ENCODE data around the gene IGFALS.

Gene IGFALS

DNA sequence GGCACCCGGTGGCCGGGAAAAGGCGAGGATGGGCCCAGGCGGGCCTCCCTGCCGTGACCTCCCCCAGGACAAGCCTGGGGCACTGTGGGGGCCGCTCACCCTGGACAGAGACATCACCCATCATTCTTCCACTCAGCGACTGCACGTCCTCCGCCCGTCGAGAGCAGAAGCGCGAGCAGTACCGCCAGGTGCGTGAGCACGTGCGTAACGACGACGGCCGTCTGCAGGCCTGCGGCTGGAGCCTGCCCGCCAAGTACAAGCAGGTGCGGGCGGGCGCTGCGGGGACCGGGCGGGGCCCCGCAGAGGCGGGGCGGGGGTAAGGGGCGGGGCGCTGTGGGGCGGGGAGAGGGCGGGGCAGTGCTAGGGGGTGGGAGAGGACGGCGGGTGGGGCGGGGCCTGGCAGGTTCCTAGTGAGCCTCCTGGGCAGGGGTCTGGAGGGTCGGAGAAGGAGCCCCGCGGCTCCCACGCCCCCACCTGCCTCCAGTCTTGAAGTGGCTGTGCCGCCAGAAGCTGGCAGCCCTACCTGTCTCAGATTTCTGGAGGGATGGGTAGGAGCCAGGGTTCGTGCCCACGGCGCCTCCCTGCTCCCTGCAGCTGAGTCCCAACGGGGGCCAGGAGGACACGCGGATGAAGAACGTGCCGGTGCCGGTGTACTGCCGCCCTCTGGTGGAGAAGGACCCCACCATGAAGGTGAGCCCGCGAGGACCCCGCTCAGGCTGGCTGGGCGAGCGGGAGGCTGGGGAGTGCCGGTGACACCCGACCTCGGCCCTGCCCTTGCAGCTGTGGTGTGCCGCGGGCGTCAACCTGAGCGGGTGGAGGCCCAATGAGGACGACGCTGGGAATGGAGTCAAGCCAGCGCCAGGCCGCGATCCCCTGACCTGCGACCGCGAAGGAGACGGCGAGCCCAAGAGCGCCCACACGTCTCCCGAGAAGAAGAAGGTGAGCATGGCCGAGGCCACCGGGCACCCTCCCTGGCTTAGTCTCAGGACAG is 29.7 kb downstream of the IGFALS start:
- DNase-seq, result no peak

DNA sequence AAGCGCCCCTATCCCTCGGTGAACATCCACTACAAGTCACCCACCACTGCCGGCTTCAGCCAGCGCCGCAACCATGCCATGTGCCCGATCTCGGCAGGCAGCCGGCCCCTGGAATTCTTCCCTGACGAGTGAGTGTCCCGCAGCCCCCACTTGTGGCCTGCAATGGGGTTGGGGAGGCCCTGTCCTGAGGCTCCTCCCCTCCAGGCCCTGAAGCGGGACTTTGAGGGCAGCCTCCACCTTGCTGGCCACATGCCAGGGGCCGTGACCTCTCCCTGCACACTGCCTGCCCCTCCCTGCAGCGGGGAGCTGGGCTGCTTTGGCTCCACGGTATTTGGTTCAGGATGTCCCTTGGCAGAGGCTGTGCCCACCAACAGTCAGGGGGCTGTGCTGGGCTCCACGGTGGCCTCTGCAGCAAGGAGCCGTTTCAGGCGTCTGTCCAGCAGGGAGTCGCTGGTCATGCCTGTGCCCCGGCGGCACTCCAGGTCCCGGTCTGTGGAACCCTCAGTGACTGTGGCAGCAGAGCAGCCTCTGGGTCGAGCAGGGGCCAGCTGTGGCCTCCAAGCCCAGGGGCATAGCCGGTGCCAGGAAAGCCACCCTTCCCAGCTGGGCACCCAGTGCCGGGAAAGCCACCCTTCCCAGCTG is 30.5 kb downstream of the IGFALS start:
- DNase-seq, result no peak

DNA sequence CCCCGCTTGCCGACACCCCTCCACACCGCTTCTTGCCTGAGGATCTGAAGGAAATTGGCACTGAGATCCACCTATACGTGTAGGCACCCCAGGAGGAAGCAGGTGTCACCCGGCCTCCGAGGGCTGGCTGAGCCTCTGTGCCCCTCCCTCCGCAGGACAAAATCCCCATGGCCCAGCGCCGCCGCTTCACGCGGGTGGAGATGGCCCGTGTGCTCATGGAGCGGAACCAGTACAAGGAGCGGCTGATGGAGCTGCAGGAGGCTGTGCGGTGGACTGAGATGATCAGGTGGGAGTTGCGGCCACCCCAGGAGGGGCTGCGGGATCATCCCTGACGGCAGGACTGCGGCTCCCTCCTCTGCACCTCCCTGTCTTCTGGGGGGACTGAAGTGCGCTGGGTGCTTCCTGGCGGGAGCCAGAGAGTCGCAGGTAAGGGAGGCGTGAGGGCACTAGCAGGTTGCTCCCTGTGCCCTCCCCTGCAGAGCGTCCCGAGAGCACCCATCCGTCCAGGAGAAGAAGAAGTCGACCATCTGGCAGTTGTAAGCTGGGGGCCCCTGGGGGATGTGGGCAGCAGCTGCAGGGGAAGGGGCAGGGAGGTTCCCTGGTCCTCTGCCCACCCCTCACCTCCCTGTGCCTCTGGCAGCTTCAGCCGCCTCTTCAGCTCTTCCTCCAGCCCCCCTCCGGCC is 31.2 kb downstream of the IGFALS start:
- no peak for DNase-seq

DNA sequence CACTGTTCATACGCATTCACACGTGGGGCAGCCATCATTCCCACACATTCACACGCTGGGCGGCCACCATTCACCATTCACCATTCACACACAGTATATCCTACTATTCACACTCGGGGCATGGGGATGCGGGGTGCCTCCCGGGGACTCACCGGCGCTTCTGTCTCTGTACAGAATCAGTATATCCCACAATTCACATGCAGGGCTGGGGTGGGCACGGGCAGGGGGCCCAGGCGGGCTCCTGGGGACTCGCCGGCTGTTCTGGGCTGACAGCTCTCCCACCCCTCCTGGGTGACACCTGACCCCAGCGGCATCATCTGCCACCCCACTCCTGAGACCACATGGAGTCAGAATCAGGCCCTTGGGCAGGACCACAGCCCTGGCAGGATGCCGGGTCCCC is 31.8 kb downstream of the IGFALS start:
- no peak for DNase-seq

DNA sequence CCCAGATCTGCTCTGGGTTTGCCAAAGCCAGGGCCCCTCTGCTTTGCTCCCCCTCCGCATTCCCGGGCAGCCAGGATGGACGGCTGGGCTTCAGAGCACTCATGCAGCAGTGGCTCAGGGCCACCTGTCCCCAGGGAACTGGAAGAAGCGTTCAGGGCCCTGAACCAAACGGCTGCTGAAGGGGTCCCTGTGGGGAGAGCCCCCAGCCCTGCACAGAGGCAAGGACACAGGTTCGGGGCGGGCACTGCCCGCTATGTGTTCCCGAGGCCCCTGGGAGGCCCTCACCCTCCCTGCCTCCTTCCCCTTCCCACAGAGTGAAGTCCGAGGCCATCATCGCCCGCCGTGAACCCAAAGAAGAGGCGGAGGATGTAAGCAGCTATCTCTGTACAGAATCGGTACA is 32.6 kb downstream of the IGFALS start:
- DNase-seq, result no peak

DNA sequence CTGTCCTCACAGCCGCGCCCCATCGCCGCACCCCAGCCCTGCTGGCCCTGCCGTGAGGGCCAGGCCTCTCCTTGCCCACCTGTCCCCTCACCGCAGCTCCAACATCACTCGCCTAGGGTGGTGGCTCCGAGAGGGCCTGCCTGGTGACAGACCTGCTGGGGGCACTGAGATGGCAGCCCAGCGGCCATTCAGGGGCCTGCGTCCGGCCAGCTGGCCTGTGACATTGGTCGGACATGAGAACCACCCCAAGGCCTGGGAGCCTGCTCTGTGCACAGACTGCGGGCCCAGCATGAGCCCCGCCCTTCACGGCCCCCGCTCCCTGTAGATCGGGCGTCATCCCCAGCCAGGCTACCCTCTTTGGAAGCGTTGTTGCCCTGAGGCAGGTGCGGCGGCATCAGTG is 34.0 kb downstream of the IGFALS start:
- no peak for DNase-seq

DNA sequence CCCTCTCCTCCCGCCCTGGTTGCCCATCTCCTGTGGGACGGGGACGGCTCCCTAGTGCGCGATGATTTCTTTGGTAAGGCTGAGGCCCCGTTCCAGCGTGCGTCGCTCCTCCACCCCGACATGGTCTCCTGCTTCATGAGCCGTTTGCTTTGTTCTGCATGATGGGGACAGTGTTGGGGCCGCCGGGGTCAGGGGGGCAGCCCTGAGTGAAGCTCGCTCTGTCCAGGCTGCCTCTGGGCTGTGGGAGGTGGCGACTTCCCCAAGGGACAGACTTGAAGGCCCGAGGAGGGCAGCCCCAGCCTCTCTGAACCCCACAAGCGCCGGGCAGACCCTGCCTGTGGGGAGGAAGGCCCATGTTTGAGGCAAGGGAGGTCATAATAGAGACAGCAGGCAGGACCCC is 34.6 kb downstream of the IGFALS start:
- DNase-seq, result no peak

DNA sequence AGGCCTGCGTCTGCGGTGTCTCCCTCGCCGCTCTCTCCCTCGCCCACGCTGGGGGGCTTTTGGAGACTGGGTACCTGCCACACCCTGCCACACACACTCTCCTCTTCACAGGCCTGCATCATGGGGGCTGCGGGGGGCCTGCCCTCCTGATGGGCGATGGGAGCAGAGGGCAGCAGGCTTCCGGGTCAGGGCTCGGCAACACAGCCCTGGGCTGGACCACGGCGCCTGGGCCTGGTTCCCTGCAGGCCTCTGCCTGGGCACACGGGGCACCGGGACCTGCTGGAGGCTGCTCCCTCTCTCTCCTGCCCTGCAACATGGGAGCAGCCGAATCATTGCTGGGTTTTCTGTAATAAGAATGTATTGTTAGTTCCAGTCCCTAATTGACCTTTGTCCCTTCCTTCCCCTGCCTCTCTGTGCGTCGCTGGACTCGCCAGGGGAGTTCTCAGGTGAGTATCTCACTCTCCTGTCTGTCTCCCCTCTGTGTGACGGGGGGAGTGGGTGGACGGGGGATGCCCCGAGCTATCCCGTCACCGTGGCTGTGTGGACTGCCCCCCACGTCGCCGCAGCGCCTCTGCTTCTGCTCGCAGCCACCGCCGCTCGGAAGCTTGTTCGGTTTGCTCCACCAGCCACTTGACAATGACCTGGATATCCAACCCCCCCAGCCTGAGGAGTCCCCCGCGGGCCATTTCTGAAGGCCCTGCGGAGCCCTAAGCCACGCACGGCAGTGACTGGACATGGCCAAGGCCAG is 35.6 kb downstream of the IGFALS start:
- no peak for DNase-seq

DNA sequence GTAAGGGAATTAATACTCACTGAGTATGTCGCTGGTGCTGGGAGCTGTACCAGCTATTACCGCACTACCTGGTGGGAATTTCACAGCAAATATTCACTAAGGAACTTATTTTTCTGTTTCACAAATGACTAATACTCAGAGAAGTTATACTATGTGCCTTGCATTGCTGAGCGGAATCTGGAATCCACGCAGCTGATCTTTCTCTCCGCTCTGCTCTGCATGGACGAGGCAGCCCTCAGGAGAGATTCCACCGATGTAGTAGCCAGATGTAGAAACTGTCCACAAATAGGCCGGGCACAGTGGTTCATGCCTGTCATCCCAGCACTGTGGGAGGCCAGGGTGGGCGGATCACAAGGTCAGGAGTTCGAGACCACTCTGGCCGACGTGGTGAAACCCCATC is 39.3 kb downstream of the IGFALS start:
- DNase-seq, result no peak

DNA sequence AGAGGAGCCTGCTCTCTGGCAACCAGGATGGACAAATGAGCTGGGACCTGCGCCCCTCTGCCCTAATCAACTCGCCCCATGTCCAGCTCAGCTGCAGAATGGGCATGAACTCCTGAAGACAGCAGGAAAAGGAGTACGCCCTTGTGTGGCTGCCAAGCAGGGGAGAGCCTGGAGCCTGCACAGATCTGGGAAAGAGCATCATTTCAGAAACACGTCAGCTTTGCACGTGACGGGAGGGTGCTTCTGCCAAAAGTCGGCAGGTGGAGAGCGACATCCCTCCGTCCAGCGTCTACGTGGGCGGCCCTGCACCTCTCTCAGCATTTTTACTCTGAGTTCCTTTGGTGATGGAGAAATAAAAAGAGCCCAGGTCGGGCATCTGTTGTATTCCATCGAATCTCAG is 40.7 kb downstream of the IGFALS start:
- no peak for DNase-seq

DNA sequence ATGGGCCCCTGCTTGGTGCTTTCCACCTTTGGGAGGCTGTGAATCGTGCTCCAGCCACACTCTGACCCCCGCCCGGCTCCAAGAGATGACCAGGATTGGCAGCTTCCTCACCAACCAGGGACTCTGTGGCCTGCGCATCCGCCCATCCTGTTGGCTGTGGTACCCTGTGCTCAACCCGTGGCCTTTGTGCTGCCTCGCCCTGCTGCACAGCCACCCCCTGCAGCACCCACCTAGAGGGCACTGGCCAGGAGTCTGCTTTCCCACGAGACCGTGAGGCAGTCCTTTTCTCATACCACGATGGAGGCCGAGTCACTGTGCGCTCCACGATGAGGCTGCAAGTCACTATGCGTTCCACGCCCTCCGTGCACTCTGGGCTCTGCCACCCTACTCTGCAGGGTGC is 41.6 kb downstream of the IGFALS start:
- DNase-seq, result no peak

DNA sequence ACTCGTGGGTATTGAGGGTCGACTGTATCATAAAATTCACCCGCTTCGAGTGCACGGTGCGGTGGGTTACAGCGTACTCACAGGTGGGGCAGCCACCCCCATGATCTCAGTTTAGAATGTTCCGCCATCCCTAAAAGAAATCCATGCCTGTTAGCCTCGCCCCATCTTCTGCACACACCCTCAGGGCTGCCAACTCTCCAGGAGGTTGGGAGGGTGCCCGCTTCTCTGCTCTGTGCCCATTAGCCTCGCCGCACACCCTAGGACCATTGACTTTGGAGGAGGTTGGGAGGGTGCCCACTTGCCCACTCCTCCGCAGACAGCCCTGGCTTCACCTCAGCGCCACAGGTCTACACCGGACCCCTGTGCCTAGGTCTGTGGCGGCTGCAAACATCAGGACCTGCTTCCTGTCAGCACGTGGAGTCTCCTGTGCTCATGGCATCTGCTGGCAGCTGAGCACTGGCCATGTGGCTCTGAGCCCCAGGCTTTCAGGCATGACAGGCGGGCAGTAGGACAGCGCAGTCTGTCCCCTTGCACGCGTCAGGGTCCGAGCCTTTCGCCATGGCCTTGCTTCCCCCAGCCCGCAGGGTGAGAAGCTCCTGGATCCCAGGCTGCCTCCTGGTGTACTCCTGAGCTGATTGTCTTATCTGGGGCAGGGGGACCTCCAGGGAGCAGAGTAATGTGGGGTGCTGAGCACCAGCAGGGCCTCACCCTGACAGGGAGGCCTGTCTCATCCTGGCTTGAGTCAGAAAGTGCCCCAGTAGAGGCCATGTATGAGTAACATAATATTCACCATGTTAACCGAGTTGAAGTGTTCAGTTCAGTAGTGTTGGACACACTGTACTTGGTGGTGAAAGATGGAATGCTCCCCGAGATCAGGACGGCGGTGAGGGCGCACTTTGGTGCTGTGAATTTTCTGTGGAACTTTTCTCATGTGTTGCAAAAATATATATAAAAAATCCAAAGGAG is 44.1 kb downstream of the IGFALS start:
- DNase-seq, result no peak

DNA sequence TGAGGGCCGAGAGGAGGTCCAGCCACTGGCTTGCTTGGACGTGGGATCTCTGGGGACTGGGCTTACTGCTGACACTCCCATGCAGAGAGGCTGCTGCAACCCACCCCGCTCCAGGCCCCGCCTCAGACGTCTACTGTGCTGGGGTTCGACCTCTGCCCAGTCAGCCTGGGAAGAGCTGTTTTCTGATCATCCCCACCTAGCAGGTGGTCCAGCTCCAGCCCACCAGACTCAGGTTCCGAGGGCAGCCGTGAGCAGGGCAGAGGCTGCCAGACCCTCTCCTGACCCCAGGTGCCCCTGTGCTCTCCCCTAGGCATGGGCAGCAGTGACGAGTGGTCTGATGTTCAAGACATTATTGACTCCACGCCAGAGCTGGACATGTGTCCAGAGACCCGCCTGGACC is 45.6 kb downstream of the IGFALS start:
- no peak for DNase-seq

DNA sequence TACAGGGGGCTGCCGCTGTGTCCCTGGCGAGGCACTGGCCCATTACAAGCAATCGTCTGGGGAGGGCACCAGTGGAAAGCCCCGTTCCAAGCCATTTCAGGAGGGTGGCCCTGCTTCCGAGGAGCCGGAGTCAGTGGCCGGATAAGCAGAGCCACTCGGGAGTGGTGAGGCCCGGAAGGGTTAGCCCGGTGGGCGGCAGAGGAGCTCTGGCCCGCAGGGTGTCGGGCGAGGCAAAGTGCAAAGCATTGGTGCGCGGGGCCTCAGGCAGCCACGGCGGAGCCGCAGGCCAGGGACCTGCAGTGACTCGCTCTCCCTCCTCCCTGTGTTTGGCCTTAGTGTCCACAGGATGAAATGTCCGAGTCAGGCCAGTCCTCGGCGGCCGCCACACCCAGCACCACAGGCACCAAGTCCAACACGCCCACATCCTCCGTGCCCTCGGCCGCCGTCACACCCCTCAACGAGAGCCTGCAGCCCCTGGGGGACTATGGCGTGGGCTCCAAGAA is 46.8 kb downstream of the IGFALS start:
- DNase-seq, result no peak

DNA sequence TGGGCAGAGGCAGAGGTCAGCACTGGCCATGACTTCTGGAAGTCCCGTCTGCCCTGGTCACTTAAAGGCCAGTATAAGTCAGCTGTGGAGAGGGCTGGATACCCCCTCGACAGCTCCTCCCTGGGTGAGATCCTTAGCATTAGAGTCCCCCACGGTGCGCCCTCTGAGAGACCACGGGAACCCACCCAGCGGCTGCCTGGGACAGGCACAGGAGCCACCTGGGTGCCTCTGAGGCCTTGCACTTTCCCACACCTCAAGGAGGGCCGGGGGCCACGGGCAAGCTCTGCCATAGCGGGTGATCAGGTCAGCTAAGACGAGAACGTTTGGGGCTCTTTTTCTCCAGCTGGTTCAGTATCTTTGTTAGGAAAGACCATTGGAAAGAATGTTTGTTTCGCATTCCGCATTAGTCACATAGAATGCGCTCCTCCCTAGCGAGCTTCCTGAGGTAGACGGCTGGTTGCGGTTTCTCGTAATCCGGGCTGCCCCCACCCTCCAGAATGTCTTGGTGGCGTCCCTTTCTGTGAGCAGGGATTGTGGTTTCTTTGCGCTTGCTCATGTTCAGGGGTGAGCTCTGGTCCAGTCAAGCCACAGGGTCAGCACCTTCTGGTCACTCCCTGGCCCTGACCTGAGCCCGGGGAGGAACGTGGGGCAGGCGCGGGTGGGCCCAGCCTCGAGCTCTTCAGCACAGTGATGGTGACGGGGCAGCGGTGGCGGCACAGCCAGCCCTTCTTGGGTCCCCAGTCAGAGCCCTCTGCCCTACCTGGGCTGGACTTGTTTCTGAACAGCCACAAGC is 47.4 kb downstream of the IGFALS start:
- no peak for DNase-seq

DNA sequence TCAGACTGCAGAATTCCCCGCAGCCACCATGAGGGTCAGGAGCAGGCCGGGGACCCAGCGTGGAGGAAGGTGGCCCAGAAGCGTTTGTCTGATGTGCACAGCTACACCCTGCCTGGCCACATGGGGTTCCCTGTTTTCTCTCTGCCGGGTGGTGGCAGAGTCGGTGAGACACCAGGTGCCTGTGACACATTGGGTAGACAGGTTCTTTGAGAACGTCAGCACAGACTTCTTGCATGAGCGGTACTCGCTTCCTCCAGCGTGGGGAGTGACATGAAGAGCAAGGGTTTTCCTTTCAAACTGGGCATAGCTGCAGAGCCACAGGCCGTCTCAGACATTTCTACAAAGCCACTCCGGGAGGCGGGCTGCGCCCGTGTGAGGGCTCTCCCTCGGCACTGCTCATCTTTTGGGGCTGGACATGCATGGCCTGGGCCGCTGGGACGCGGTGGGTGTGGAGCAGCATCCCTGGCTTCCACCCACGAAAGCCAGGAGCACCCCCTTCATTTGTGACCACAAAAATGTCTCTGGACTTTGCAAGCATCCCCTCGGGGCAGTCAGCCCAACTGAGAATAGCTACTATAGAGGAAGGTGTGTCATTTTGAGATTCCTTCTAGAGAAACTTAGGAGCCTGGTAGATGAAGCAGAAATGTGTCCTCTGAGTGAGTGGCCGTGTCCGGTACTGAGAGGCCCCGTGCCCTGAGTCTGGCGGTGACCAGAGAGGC is 48.2 kb downstream of the IGFALS start:
- DNase-seq, result no peak

DNA sequence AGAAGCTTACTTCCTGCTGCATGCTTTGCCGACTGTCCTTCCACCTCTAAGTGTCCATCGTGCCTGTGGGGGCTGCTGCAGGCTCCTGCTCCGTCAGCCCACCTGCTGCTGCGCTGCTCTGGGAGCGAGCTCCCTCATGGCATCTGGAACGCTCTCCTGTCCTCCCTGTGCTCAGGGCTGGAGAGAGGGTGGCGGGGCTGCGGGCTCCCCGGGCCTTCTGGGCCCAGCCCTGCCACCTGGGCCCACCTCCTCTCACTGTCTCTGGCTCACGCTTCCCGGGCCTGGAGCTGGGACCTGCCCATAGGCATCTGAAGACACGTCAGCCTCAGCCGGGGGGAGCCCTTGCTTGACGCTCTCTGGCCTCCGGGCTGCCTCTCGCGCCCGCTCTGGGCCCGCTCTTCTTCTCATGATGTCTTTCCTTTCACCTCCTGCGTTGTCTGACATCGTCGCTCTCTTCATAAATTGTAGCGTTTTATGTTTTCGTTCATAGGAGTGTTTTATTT is 49.1 kb downstream of the IGFALS start:
- DNase-seq, result no peak

DNA sequence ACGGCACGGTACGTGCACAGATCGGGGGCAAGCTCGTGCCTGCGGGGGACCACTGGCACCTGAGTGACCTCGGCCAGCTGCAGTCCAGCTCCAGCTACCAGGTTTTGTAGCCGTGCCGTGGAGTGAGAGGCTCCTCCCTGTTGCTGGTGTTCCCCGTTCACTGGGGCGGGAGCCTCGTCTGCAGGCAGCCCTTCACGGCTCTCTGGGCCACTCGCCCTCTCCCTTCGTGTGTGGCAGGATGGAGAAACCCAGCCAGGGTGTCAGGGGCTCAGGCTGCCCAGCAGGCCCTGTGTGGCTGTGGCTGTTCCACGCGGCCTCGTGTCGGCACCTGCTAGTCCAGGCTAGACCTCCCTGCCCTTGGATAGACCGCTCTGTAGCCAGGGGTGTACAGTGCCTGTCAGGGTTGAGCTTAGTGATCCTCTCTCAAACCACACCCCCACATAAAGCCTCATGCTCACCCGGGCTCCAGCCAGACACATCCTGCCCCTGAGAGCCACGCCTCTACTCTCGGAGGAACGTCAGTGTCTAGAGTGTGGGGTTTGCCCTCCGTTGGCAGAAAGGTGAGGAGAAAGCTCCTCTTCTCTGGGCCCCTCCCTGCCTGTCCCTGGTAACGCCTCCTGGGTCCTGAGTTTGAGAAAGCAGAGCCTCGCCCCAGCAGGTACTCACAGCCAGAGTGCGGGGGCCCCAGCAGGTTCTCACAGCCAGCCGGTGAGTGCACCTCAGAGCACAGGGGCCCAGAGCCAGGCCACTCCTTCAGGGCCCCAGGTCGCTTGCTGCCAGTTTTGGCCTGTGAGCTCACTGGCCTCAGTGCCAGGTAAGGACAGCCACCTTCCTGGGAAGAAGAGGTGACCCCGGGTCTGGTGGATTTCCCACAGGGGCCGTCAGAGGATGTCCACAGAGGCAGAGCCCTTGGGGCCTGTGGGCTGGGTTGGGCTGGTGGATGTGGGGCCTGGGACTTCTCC is 49.8 kb downstream of the IGFALS start:
- DNase-seq, result no peak
